RKO (cell line): ENCODE measurements around the gene NFIX.

ENCODE experiments used
- DNase-seq: peaks from one replicate; pipeline ENCODE4 v3.0.0-alpha.2; 2016; ENCODE audit warnings: low spot score

NFIX gene

DNA sequence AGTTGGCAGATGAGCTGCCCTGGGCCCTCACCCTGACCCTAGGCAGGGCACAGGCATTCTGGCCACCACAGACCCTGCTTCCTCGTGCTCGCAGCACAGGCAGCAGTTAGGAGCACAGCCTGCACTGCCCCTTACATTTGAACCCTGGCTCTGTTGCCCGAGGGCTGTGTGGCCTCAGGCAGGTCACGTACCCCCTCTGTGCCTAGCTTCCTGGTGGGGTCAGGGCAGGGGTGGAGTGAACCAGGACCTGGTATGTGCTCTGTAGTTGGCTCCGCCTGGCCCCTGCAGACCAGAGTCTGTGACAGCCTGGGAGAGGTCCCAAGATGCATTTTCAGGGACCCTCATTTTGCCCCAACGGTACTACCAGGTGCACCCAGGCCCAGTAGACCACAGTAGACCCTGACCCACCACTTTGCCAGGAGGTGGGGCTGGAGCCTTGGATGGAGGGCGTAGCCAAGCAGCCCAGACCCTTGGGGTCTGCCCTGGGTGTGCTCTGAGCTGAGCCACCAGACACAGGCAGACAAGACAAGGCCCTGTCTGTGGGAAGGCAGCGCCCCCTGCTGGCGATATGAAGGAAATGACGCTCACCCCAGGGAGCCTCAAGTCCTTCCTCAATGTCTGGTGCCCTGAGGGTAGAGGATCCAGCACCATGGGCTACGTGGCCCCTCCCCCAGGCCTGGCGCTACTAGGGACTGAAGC lies 98.3 kb downstream of the NFIX start:
- peak; percentile 76 for DNase-seq

GRCh38 chr19:13094106-13094504 lies 98.8 kb downstream of the NFIX start:
- DNase-seq, result no peak

GRCh38 chr19:13094771-13095392 lies 99.6 kb downstream of the NFIX start:
- DNase-seq, result no peak

- no peak for DNase-seq
Observed at GRCh38 chr19:13095393-13095784, 100.1 kb downstream of the NFIX start.

DNA sequence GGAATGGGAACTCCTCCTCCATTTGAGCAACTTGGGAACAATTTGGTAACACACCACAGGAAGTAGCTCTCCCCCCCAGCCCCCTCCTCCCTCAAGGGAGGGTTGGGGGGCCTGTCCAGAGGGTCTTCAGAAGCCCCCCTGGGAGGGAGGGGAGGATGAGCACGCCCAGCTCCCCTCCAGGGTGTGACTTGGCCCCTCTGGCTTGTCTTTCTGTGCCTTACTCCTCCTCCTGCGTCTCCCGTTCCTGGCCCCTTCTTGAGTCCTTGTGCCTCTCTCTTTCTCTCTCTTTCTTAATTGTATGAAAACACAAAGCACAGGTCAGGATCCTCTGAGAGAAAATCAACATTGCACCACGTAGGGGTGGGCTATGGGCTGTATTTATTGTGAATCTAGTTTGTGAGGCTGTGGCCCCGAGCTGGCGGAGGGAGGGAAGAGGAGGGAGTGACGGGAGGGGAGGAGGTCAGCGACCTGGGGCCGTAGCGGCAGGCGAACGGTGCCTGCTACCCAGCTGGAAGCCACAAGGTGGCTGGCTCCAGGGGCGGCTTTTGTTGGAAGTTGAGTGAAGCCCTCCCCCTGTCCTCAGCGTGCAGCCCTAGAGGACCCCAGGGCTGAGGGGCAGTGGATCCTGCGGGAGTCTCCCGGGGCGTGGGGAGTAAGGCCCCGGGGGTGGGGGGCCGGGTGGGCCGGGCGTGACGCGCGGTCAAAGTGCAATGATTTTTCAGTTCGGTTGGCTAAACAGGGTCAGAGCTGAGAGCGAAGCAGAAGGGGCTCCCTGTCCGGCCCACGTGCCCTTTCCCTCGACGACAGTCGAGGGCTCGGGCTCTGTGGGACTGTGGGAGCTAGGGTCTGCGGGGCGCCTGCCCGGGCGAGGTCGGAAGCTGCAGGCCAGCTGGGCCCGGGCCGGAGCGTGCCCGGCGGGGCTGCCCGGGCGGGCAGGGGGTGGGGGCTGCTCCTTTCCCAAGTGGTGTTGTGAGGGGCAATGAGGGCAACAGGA lies 101.0 kb downstream of the NFIX start:
- DNase-seq, result no peak

- DNase-seq, result no peak
Observed at GRCh38 chr19:13097033-13097462, 101.8 kb downstream of the NFIX start.

GRCh38 chr19:13097463-13098258 lies 102.4 kb downstream of the NFIX start:
- no peak for DNase-seq

GRCh38 chr19:13098277-13099072 lies 103.2 kb downstream of the NFIX start:
- DNase-seq, result no peak

DNA sequence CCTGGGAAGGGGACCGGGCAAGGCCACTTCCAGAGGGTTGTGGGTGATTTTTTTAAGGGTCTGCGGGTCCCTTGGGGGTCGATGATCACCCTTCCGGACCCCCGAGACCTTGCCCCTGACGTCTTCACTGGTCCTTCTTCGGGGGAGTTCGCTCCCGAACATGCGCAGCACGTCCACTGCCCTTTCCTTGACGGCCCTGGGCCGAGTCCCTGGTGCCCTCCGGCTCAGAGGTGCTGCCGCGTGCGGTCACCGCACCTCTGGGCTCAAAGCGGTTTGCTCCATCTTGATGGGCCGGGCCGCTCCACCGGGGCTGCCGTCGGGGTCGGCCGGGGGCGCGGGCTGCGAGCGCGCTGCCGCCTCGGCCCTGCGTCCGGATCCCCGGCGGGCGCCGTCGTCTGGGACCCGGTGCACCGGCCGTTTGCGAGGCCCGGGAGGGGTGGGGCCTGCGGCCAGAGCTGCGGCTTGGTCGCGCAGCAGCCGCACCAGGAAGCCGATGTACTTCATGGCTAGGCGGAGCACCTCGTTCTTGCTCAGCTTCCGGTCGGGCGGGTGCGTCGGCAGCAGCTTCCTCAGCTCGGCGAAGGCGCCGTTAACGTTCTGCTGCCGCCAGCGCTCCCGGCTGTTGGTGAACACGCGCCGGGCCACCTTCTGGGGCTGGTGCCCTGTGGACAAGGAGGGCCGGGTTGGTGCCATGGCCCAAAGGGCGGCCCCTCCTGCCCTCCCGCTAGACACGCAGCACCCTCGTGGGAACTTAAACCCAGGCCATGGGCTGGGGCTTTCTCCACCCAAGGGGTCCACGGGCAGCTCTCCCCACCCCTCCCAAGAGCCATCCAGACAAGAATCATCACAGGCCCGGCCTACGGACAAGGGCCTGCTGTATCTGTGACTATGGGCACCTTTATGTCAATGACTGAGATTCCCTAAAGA lies 104.1 kb downstream of the NFIX start:
- no peak for DNase-seq

GRCh38 chr19:13100031-13100588 lies 104.8 kb downstream of the NFIX start:
- DNase-seq, result peak; percentile 47

DNA sequence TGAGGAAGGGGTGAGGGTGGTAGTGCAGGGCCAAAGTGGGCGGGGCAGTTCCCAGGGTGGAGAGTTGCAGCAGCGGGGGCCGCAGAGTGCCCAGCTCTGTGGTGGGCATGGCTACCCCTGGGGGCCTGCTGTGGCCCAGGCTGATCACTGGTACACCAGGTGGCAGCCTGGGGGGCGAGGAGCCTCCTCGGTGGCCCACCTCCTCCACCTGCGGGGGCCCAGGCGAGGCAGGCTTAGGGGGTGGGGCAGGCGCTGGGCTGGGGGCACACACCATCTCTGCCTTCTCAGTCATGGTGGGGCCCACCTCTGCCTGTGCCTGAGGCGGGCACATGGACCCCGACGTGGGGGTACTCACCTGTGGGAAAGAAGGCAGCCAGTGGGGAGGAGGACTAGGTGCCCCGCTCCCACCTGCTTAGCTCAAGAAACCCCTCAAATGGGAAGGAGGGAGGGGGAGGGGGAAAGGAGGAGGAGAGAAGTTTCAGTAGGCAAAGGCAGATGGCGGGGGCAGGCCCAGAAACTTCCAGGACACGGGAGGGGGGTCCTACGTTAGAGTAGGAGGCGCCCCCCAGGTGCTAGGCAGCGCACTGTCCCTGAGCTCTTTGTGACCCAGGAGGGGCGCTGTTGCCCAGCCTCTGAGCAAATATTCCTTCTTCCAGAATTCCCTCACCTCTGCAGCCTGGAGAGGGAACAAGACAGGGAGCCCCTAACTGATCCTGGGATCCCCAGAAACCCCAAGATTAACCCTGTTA lies 105.7 kb downstream of the NFIX start:
- no peak for DNase-seq

GRCh38 chr19:13101590-13102415 lies 106.5 kb downstream of the NFIX start:
- DNase-seq, result no peak

- no peak for DNase-seq
Observed at GRCh38 chr19:13102416-13102665, 107.1 kb downstream of the NFIX start.

GRCh38 chr19:13102666-13103580 lies 107.6 kb downstream of the NFIX start, which contains the start of gene LYL1:
TSS of gene LYL1 (minus strand) at chr19:13102858. CDS start at chr19:13101171, 1,687 bp downstream.
- DNase-seq, result no peak

- DNase-seq, result no peak
Observed at GRCh38 chr19:13103581-13104359, 108.5 kb downstream of the NFIX start.

- DNase-seq, result no peak
Observed at GRCh38 chr19:13104360-13104847, 109.1 kb downstream of the NFIX start.
